Measurements from ENCODE around the gene UTP11.
A peak's percentile ranks its signal among the peaks of the same experiment; 100 is the strongest.

Gene UTP11

DNA sequence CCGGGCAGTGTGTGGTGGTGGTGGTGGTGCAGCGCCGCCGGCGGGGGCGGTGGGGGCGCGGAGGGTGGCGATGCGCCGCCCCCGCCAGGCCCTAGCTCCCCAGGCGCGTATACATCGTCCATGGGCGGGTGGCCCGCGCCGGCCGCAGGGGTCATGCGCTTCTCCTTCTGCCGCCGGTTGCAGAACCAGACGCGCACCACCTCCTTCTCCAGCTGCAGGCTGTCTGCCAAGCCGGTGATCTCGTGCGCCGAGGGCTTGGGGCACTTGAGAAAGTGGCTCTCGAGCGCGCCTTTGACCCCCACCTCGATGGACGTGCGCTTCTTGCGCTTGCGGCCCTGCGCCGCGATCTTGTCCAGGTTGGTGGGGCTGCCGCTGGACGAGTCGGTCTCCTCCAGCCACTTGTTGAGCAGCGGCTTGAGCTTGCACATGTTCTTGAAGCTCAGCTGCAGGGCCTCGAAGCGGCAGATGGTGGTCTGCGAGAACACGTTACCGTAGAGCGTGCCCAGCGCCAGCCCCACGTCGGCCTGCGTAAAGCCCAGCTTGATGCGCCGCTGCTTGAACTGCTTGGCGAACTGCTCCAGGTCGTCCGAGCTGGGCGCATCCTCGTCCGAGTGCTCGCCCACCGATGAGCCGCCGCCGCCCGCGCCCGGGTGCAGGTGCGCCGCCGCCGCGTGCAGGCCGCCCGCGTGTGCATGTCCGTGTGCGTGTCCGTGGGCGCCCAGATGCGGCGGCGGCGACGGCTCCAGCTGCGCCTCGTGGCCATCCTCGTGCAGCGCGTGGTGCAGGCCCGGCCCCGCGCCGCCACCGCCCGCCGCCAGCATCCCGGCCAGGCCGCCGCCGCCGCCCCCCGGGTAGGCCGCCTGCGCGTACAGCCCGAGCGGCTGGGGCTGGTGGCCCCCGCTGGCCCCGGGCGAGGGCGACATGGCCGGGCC lies 33.1 kb downstream of the UTP11 start:
- DNase-seq (ENCODE audit: low read depth in 1 of 2, low spot score in 1 of 2), result no peak

GRCh38 chr1:38046333-38046883 lies 33.9 kb downstream of the UTP11 start, which contains the start of gene POU3F1:
POU3F1 (minus strand) TSS chr1:38046793; CDS start chr1:38046743, 50 bp downstream.
- DNase-seq (ENCODE audit: low read depth in 1 of 2, low spot score in 1 of 2), result no peak

- peak; percentile 42 to 71 for DNase-seq (ENCODE audit: low read depth in 1 of 2, low spot score in 1 of 2)
Observed at GRCh38 chr1:38046884-38047602, 34.5 kb downstream of the UTP11 start.

GRCh38 chr1:38047603-38048141 lies 35.1 kb downstream of the UTP11 start:
- DNase-seq (ENCODE audit: low read depth in 1 of 2, low spot score in 1 of 2), result no peak

- no peak for DNase-seq (ENCODE audit: low read depth in 1 of 2, low spot score in 1 of 2)
Observed at GRCh38 chr1:38050397-38051078, 38.0 kb downstream of the UTP11 start.

- no peak for DNase-seq (ENCODE audit: low read depth in 1 of 2, low spot score in 1 of 2)
Observed at GRCh38 chr1:38051079-38051543, 38.6 kb downstream of the UTP11 start.

DNA sequence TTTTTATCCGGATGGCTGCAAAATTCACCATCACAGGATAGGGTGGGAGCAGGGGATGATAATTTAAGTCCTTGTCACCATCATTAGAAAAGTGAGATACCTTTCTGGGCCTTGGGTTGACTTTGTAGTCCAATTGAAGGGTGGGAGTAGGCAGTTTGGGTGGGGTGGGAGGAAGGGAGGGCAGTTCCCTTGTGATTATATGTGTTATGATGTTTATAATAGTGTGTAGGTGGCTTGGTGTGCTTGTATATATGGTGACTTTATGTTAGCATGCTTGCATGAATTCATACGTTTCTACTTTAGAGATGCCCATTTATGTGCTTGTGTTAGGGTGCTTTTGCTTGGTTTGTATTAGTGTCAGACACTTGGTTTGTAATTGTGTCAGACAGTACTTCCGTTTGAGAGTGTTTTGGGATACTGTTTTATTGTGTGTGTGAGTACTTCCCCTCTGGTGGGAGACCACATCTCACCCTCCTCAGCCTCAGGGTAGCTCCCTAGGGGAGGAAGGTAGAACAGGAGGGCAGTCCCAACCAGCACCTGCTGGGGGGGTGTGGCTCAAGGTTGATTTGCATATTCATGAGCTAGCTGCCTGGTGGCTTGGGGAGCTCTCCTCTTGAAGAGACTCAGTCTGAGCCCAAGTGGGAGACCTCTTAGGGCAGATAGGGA lies 40.3 kb downstream of the UTP11 start:
- no peak for DNase-seq (ENCODE audit: low read depth in 1 of 2, low spot score in 1 of 2)

DNA sequence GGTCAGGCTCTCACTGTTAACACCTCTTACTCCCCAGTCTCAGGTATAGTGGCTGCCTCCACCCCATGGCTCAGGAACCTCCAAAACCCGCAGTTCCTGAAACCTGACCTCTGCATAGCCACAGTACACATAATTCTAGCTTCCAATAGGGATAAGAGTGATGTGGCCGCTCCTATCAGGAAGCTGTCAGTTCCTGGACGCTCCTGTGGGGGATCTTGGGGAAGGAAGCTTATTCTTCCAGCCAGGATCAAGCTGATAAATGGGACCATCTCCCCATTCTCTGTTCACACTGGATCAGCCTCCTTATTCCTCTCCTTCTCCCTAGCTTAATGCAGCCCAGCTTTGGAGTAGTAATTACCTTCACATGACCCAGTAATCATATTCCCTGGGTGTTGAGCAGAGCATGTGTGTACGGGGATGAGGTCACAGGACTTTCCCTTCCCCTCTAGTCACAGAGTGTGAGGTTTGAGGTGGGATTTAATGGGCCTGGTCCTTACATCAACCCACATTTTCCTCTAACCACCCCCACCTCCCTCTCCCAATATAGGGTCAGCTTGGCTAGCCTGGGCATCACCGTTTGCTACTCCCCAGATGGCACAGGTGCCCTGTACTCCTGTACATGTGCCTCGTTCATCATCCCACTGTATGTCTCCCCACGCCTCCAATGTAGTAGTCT lies 41.0 kb downstream of the UTP11 start:
- no peak for DNase-seq (ENCODE audit: low read depth in 1 of 2, low spot score in 1 of 2)

GRCh38 chr1:38055398-38055797 lies 42.9 kb downstream of the UTP11 start:
- no peak for DNase-seq (ENCODE audit: low read depth in 1 of 2, low spot score in 1 of 2)

DNA sequence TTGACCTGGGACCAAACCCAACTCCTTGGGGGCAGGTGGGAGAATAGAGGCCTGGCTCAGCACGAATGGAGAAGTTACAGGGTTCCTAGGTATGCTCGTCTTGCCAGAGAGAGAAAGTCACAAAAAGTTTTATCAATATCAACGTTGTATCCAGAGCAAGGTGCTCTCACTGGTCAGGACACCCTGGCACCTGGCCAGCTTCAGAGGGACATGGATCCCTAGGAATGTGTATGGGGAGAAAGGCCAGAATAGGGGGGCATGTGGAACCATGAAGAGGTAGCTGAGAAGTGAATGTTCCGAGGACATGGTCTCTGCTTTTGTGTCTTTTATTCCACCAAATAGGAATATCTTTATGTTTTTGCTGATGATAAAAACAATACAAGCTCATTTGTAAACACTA lies 43.4 kb downstream of the UTP11 start:
- no peak for DNase-seq (ENCODE audit: low read depth in 1 of 2, low spot score in 1 of 2)

DNA sequence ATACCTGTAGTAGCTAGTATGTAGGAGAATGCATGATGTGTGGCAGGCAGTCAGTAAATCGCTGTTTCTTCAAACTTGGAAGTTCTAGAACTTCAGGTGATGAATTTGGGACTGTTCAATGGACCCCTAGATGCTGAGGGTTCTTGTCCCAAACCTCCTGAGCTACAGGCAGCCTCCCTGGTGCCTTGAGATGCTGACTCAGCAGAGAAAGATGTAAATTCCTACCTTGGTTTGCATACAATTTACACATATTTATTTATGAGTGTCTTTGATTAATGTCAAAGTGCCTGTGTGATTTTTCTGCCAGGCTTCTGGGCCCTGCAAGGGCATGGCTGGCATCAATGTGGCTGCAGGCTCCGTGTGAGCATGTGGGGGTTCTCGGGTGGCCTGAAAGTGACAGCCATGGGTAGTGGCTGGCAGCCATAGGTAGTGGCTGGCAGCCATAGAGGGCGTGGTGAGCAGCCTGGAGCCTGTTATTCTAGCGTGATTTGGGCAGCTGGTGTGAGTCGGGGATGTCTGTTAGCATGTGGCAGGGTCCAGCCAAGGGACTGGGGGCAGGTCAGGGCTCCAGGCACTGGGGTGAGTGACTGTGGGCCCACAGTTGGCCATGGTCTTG lies 47.2 kb downstream of the UTP11 start:
- no peak for DNase-seq (ENCODE audit: low read depth in 1 of 2, low spot score in 1 of 2)

GRCh38 chr1:38060498-38060897 lies 48.0 kb downstream of the UTP11 start:
- no peak for DNase-seq (ENCODE audit: low read depth in 1 of 2, low spot score in 1 of 2)

GRCh38 chr1:38061290-38061689 lies 48.8 kb downstream of the UTP11 start:
- no peak for DNase-seq (ENCODE audit: low read depth in 1 of 2, low spot score in 1 of 2)

GRCh38 chr1:38061883-38062328 lies 49.4 kb downstream of the UTP11 start:
- no peak for DNase-seq (ENCODE audit: low read depth in 1 of 2, low spot score in 1 of 2)

DNA sequence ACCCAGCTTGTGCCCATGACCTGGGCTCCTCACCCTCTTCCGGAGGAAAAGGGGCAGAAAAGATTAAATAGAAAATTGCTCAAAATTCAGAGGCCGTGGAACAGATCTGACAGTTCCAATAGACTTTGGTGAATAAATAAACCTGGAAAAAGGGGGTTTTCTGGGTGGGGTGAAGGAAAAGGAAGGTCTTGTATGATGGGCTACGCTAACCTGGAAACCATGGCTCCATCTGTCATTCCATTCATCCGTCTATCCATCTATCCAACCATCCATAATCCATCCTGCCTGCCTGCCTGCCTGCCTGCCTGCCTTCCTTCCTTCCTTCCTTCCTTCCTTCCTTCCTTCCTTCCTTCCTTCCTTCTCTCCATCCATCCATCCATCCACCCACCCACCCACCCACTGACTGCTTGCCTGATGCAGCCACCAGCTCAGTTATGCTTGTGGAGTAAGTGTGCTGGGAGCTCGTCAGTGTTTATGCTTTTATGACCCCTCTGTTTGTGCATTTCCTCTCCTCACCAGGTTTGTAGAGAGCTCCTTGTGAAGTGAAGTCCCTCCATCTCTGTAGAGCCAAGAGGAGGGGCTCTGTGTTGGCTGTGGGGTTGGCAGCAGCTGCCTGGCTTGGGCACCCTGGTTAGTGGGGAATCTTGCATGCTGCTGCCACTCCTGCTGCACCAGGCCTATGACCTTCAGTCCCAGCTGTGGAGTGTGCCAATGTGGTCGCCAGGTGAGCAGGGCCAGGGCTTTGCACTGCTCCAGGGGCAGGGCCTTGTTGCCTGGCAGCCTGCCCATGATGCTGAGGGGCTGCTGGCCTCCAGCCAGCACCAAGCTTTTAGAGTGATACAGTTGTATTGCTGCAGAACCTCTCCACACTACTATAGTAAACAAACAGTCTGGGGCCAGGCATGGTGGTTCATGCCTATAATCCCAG lies 50.1 kb downstream of the UTP11 start:
- no peak for DNase-seq (ENCODE audit: low read depth in 1 of 2, low spot score in 1 of 2)

- DNase-seq (ENCODE audit: low read depth in 1 of 2, low spot score in 1 of 2), result no peak
Observed at GRCh38 chr1:38063616-38064015, 51.1 kb downstream of the UTP11 start.

DNA sequence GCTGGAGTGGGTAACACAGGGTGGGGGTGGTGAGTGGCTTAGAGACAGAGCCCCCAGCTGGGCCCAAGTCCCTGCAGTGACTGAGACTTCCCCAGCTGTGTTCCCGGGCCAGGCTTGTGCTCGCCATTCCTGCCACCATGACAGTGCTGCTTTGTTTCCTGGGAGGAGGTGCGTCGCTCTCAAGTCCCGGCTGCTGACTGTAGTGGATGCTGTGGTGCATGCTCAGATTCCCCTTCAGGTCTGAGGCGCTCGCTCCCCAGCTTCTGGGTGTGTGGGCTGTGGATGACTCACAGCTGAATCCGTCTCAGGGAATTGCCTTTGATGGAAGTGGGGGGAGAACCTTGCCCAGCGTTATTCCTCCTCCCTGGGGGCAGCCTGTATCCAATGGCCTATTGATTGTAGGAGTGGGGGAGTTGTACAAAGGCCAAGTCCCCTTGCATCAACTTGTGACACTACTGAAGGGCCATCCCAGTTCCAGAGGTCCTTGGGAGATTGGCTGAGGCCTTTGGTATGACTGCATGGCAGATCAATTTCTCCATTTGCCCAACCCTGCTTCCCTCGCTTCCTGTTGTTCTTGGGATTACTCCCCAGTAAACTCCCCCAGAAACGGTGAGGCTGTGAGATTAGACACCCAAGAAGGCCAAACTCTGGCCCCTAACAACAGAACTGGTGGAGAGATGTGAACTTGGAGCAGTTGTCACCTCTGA lies 51.8 kb downstream of the UTP11 start:
- no peak for DNase-seq (ENCODE audit: low read depth in 1 of 2, low spot score in 1 of 2)
